HG02938 (cell line): ENCODE data around the gene LHPP.

Experiments
- ATAC-seq: cut with Tn5 transposase; IDR thresholded peaks from one replicate; pipeline ENCODE4 v1.9.1; 2021; ENCODE audit warnings: mild to moderate bottlenecking, moderate library complexity; ENCODE audit not compliant: unreplicated experiment

LHPP gene

DNA sequence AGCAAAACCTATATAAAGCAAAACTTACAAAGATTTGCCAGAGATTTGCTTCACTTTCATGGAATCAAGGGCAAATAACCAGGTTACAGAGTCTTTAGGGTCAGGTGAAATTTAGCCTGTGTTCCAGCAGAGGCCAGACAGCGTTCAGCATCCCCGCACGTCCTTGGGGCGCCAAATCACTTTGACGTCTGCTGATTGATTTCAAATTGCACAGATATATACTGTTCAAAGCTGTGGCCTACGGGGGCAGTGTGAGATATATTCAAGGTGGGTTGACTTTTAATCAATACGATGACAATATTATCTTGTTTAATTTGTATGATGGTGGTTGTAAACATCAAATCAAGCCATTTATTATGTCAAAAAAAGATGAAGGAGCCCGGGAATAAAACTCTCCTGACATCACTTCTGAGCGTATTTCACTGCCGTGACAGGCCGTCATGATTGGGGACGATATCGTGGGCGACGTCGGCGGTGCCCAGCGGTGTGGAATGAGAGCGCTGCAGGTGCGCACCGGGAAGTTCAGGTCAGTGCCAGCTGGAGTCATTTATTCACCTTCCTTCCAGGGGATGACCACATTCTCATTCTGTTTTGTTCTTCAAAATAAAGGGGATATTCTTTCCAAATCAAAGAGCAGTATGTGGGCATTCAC is 55.2 kb downstream of the LHPP start:
- no peak for ATAC-seq

DNA sequence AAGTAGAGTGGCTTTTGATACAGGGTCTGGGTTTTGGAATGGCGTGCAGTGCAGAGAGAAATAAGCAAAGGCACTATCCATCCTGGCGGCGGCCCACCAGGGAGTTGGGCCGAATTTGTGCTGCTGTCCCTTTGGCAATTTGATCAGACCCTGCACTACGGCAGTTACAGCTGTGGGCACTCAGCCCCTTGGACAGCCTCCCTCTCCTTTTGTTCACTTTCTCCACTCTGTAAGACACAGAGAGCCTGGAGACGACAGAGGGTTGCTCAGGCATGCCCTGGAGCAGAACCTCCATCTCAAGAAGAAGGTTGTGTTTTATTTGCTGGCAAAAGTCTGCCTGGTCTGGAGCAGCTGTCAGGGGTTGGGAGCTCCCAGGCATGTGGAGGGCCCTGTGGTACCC is 55.8 kb downstream of the LHPP start:
- ATAC-seq, result no peak

DNA sequence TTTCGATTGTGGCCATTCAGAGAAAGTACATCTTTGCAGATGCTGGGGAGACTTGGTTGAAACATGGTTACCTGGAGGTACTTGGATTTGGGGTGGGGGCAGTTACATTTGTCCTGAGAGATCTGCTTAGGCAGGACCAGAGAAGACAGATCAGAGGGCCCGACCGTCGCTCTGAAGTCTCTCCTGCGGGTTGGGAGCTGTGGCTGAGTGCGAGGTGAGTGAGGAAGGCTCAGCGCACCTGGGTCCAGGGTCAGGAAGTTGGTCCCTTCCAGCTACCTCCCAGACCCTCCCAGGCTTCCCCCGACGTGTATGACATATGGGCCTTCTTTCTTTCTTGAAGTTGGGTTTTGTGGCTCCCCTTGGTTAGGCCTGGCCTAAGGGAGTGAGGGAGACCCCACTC is 56.3 kb downstream of the LHPP start:
- ATAC-seq, result no peak

DNA sequence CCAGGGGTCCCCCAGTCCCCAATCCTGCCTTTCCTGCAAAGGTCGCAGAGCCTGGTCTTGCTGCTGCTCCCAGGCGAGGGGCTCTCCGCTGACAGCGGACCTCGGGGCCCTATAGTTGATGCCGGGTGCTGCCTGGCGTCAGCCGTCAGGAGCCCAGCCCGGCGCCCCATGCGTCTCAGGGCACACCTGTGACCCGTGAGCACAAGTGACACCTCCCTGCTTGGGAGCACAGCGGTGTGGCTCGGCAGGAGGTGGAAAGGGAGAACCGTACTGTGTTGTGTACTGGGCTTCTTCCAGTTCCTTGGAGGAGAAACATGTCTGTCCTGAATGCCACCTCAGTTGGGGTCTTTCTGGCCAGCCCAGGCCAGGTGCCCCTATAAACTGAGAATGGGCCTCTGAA is 56.7 kb downstream of the LHPP start:
- ATAC-seq, result no peak

DNA sequence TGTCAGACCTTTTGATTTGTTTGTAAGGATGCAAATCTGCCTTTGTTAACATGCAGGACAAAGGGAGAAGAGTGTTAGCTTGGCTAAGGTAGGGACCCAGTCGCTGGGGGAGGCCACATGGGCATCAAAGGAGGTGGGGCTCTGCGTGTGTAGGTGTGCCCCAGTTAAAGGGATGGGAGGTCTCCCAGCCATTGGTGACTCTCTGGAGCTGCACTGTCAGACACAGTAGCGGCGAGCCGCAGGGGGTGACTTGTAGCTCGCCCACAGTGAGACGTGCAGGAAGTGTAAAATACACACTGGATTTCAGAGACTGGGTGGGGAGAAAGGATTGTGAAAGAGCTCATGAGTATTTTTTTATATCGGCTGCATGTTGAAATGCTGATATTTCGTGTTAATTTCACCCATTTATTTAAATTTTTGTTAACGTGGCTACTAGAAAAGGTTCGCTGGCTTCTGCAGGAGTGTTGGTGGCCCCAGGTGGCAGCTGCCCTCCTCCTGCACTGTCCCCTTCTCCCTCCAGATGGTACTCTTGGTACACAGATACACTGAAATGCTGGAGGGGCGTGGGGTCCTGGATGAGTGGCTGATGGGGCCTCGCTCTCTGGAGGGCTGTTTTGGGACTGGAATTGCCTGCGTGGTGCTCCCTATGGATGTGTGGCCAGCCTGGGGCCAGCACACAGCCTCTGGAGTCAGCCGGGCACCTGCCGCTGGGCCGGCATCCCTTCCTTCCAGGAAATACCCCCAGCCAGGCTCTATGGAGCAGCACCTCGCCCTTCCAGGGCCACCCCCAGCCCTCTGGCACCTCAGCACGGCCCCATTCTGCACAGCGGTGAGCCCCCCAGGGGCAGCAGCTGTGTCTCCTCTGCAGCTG is 59.2 kb downstream of the LHPP start:
- no peak for ATAC-seq

DNA sequence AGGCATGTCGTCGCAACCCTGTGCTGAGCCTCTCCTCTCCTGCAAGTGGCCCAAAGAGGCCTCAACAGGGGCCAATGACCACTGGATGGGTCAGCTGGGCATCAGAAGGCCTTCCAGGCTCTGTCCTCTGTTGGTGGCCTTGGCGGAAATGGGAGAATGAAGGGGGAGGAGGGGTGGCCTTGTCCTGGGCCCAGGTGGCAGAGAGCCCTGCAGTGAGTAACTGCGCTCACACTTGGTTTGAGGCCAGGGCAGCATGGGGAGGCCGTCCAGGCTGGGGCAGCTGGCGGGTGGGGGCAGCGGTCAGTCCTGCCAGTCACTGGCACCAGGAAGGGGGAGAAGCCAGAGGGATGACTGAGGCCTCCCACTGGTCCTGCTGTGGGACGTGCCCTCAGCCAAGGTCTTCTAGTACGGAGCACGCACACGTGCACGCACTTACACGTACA is 59.8 kb downstream of the LHPP start:
- ATAC-seq, result no peak

DNA sequence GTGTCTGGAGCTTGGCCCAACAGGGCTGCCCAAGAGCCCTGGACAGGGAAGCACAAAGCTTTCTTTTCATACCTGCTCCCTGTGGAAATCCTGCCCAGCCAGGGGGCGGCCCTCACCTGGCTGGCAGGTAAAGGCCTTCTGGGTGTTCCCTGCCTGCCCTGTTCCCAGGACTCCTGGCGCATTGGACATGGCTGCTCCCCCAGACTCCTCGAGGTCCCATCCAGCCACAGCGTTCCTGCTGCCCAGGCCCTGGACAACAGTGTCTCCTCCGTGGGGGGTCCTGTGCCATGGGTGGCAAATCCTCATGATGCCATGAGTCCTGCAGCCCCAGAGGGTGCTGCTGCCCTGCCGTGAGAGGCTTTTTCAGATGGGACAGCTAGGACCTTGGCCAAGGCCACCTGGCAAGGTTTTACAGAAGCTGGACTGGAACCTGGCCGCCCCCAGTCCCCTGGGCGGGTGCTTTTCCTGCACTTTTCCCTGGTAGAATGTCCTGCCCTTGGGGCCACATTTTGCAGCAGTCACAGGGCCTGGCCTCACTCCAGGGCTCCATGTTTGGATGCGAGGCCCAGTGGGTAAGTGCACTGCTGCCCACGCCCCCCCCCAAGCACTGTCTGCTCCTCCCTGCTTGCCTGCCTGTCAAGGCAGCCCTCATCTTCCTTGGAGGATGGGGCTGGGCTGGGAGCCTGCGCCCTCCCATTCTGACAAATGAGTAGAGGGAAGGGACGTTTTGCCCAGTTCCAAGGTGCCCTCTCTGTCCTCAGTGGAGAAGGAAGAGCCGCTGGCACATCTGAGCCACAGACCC is 60.7 kb downstream of the LHPP start:
- ATAC-seq, result no peak

DNA sequence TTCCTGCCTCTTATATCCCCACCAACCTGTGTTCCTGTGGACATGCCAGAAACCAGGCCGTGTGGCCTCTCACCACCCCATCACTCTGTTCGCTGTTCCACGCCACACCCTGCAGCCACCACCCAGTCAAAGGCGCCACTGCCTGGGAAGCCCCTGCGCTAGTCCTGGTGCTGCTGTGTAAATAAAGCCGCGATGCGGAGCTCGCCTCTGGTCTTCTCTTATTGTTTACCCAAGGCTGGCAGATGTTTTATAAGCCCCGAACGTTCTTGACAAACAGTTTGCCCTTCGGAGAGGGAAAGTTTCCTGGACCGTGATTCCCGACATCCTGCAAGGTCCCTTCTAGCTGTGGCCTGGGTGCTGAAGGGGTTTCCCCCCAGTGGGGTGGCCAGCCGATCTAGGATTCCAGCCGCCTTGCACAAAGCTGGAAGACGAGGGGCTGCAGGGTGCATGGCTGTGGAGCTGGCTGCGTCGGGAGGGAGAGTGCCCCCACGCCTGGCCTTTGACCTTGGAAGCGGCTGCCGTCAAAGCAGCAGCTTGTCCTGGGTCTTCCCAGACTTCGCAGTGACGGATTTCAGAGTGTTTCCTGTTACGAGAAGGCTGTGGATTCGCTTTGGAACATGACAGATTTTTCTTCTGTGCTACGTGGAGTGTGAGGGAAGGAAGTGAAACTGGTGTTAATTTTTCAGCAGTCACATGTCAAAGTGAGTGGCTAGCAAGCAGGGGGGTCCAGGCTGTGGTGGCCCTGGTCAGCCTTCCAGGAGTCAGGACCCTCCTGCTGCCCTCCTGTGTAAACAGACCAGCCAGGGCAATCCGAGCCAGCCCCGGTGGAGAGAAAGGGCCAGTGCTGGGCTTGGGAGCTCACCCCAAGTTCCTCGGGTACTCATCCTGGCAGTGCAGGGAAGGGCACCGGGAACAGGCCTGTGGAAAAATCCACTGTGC is 61.6 kb downstream of the LHPP start:
- no peak for ATAC-seq

DNA sequence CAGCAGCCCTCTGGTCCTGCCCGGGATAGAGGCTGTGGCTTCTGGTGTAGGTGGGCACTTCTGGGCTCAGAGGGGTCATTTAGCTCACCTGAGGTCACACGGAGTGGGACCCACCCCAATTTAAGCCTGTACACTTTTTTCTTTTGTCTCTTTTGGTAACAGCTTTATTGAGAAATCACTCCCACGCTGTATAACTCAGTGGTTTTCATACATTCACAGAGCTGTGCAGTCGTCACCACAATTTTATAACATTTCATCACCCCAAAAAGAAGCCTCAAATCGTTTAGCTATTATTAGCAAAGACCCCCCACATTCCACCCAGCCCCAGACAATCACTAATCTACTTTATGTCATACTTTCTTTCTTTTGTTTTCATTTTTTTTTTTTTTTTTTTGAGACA is 62.3 kb downstream of the LHPP start:
- ATAC-seq, result no peak

DNA sequence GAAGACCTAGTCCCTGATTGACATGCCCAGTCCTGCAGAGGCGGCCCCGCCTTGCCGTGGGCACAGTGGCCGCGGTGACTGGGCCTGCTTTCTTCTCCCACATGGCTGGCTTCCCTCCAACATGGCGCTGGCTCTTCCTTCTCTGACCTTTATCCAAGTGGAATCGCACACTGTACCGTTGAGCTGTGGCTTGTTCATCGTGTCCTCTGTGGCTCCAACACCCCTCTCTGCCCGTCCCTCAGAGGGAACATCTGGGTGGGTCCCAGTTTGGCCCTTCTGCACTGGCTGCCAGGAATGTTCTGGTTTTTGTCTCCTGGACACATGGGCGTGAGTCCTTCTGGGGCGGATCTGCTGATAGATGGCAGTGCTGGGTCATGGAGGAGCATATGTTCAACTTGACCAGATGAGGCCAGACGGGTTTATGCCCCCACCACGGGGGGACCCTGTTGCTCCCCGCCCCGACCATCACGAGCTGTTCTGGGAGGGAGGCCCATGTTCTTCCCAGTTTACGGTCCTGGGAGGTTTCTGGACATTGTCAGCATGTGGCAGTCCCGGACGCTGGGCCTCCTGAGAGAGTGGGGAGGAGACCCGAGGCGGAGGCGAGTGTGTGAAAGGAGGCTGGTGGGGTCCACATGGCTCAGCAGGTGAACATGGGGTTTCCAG is 63.5 kb downstream of the LHPP start:
- no peak for ATAC-seq

DNA sequence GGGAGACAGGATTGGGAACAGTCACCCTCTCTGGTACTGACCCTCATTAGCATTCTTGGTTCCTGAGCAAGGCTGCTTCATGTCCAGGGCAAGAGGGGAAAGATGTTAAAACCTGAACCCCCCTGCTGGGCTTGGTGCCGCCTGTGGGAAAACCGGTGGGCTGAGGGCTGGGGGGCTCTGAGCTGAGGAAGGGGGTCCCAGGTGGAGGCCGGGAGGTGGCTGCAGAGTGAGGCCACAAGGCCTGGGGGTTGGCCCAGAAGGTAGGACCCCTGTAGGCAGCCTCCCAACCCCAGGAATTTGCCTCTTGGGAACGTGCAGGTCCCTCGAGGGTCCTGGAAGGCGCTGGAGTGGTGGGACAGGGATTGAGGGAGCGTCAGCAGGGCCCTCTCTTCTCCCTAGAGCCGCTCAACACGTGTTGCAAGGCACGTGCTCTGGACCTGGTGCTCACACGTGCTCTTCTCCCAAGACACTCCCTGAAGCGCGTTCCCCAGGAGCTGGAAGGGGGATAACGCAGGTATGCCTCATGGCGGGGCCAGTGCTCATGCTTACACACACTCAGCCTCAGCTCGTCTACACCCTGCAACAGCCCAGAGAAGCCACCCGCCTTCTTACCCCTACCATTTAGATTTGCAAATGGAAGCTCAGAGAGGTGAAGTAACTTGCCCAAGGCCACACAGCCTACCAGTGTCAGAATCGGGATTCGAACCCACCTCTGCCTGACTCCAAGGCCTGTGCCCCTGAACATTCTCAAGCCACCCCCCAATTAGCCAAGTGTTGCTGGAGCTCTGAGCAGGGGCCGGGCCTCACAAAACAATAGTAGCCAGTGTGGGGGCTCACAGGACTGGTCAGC is 64.4 kb downstream of the LHPP start:
- ATAC-seq, result no peak

DNA sequence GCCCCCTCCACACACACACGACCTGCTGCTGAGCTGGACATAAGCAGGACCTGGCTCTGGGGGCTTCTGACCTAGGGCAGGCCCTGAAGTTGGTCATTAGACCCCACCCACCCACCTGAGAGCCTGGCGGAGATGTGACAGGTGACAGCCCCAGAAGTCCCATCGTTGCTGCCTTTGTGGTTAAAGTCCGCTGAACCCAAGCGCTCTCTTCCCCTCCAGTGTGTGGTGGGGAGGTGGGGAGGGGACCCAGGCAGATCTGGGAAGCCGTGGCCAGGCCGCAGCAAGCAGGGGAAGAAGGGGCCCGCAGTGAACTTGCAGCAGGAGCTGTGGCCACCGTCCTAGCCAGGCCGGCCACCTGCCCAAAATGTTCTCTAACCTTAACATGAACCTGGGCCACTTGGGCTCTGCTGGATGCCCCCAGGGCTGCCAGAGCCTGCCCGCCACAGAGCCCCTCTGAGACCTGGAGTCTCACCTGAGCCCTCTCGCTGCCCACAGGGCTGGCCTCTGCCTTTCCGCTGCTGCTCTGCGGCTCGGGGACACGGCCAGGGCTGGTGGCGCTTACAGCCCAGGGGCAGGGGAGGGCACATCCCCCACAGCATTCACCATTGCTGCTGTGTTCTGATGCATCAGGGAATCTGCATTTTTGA is 65.1 kb downstream of the LHPP start:
- ATAC-seq, result no peak

DNA sequence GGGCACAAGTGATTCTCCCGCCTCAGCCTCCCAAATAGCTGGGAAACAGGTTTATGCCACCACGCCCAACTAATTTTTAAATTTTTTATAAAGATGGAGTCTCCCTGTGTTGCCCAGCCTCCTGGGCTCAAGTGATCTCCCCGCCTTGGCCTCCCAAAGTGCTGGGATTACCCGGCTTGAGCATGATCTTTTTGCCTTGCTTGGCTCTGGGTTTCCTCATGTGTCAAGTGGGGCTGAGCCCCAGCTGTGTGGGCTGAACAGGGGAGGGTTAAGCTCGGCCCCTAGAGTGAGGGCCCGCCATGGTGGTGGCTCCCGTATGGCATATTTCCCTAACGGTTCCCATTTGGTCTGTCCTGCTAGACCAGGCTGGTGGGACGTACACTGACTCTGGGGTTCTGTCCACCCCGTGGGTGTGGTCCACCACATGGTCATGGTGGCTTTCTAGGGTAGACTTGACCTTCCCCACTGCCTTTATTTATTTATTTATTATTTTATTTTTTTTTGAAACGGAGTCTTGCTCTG is 66.3 kb downstream of the LHPP start:
- ATAC-seq, result no peak

DNA sequence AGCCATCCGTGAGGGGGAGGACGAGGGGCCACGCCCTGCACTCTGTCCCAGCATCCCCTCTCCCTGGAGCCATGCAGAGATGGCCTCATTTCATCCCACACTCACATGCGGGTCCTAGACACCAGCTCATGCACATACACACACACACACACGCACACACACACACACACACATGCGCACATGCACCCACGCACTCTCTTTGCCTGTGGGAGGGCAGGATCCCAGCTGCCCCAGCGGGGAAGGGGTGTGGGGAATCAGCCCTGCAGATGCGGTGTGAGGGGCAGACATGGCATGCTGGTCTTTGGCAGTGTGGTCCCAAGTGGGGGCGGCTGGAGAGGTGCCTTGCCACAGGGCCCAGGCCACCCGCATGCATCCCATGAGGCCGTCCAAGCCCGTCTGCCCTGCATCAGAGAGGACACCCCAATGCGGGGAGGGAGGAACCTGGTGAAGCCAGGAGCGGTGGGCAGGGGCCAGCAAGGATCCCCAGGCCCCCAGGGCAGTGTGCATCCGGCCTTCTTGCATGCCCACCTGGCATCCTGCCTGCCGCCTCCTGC is 68.1 kb downstream of the LHPP start:
- no peak for ATAC-seq

DNA sequence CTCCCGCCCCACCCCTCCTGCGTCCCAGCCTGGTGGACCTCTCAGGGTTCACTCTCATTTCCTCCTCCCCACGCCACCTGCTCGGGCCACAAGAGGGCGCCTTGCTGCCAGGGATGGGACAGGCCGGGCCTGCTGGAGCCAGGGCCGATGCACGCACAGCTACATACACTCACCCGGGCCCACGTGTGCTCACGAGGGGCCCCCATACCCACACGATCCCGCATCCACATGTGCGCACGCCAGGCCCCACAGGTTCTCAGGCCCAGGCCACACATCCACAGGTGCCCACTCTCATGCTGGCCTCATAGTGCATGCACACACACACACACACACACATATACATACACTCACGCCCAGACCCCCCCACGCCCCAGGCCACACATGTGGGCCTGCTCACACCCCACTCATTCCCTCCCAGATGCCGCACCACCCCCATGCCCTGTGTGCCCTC is 68.6 kb downstream of the LHPP start:
- peak; percentile 79 for ATAC-seq

DNA sequence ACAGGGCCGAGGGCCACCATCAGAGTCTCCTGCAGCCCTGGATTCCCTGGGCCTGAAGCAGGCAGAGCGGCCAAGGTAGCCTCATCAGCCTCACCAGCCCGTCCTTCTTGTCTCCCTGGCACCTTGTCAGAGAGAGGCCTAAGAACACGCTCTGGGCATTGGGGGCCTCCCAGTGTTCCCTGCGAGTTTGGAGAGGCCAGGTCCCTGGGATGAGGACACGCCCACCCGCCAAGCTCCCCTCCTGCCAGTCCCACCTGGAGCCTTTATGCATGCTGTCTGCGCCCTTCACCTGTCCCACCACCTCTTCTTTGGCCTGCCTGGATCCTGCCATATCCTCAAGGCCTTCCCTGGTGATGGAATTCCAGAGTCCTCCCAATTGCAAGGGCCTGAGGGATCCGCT is 69.2 kb downstream of the LHPP start:
- no peak for ATAC-seq

DNA sequence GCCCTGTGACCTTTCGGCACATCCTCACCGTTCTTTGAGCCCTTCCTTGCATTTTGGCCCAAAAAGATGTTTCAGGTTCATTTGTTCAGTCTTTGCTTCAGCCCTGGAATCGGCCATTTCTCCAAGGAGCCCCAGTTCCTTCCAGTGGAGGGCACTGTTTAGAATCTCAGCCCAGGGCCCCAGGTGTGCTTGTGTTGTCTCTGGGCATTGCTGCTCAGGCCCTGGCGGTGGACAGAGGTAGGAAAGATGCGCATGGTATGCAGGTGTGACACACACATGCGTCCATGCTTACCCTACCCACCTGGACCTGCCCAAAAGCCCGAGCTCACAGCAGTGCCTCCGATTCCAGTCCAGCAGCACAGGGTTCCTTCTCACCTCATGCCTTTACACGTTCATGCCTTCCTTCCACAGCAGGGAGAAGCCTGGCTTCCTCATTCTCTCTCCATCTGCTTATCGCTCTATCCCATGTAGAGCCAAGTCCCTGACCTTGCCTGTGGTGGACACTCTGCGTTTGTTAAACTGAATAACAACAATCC is 70.6 kb downstream of the LHPP start:
- no peak for ATAC-seq

DNA sequence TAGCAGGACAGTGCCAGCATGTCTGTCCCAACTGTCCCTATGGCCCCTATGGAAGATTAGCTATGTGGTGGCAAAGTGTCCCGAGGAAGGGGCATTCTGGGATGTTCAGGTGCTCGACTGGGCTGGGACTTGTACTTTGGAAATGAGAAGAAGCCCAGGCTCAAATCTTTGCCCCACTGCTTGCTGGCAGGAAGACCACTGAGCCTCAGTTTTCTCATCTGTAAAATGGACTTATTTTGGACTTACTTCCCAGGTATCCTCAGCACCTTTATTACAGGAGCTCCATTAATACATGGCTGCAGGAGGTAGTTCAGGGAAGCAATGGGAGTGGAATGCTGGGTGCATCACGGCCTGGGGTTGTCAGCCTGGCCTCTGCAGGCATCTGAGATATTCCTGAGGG is 71.2 kb downstream of the LHPP start:
- no peak for ATAC-seq
